Measurements from ENCODE around the gene ITGB4.

Gene ITGB4

GRCh38 chr17:75697651-75698291 is 23.5 kb upstream of the ITGB4 start:
- no peak for TF ChIP-seq CTCF (conservative IDR thresholded peaks at IDR 0.05; ENCODE audit: low read length)

GRCh38 chr17:75698659-75699058 is 22.6 kb upstream of the ITGB4 start:
- no peak for TF ChIP-seq CTCF (conservative IDR thresholded peaks at IDR 0.05; ENCODE audit: low read length)
- H3K4me3 ChIP-seq (ENCODE audit: low read length) = no peak overlapping the region
- no peak for DNase-seq (ENCODE audit: low read depth)

More at GRCh38 chr17:75697651-75698291, 23.5 kb upstream of the ITGB4 start:
- no peak for DNase-seq (ENCODE audit: low read depth)
- no peak overlapping the region for H3K4me3 ChIP-seq (ENCODE audit: low read length)

- DNase-seq (ENCODE audit: low read depth) = no peak
- H3K4me3 ChIP-seq (ENCODE audit: low read length) = no peak overlapping the region
- no peak for TF ChIP-seq CTCF (conservative IDR thresholded peaks at IDR 0.05; ENCODE audit: low read length)
Observed at GRCh38 chr17:75701288-75701687, 20.0 kb upstream of the ITGB4 start.

GRCh38 chr17:75703191-75703590 is 18.1 kb upstream of the ITGB4 start:
- DNase-seq (ENCODE audit: low read depth) = no peak
- H3K4me3 ChIP-seq (ENCODE audit: low read length) = no peak overlapping the region
- no peak for TF ChIP-seq CTCF (conservative IDR thresholded peaks at IDR 0.05; ENCODE audit: low read length)

- TF ChIP-seq CTCF (conservative IDR thresholded peaks at IDR 0.05; ENCODE audit: low read length) = no peak
- H3K4me3 ChIP-seq (ENCODE audit: low read length) = no peak overlapping the region
- no peak for DNase-seq (ENCODE audit: low read depth)
Observed at GRCh38 chr17:75703591-75703990, 17.7 kb upstream of the ITGB4 start.

- DNase-seq (ENCODE audit: low read depth) = no peak
- no peak for TF ChIP-seq CTCF (conservative IDR thresholded peaks at IDR 0.05; ENCODE audit: low read length)
- no peak overlapping the region for H3K4me3 ChIP-seq (ENCODE audit: low read length)
Observed at GRCh38 chr17:75704963-75705875, 16.0 kb upstream of the ITGB4 start.
